NT2/D1 (cell line): ENCODE data around the gene ATP8B1.
A peak's percentile ranks its signal among the peaks of the same experiment; 100 is the strongest.

Experiments used
- DNase-seq: peaks from one replicate; pipeline ENCODE4 v3.0.0-alpha.2; 2011; ENCODE audit warnings: low read depth, low spot score
- H3K27me3 ChIP-seq: 2 replicates; pipeline ENCODE4 v1.6.0; 2011; ENCODE audit warnings: mild to moderate bottlenecking; ENCODE audit not compliant: insufficient read length, insufficient read depth
- H3K36me3 ChIP-seq: 2 replicates; pipeline ENCODE4 v1.6.1; 2011; ENCODE audit warnings: mild to moderate bottlenecking, low read length, mixed read lengths; ENCODE audit not compliant: insufficient read depth, insufficient read length
- H3K4me1 ChIP-seq: 2 replicates; pipeline ENCODE4 v1.5.1; 2011; ENCODE audit not compliant: insufficient read depth, insufficient read length
- H3K4me3 ChIP-seq: 2 replicates; pipeline ENCODE4 v1.5.1; 2011; ENCODE audit warnings: low read depth; ENCODE audit not compliant: insufficient read length
- H3K9ac ChIP-seq: 2 replicates; pipeline ENCODE4 v1.6.0; 2011; ENCODE audit warnings: low read depth; ENCODE audit not compliant: insufficient read length
- H3K9me3 ChIP-seq: 2 replicates; pipeline ENCODE4 v1.5.1; 2011; ENCODE audit warnings: mild to moderate bottlenecking, low read length; ENCODE audit not compliant: insufficient read depth
- SUZ12 ChIP-seq: IDR thresholded peaks from 2 replicates; pipeline ENCODE4 v1.6.1; 2011; ENCODE audit not compliant: insufficient read length, insufficient read depth; ENCODE audit errors: extremely low read depth
- YY1 ChIP-seq: IDR thresholded peaks from 2 replicates; pipeline ENCODE4 v1.6.1; 2011; ENCODE audit not compliant: insufficient read length, insufficient read depth
- ZNF274 ChIP-seq: IDR thresholded peaks from 2 replicates; pipeline ENCODE4 v1.6.1; 2011; ENCODE audit warnings: mild to moderate bottlenecking, low read depth, low read length

Gene ATP8B1

GRCh38 chr18:57621246-57621604, 181.9 kb downstream of the ATP8B1 start:
- peaks cover 29% of the 10 kb centered on the region for H3K36me3 ChIP-seq
- no peaks in the 10 kb centered on the region for H3K4me1 ChIP-seq
- DNase-seq, result no peak
- no peak for TF ChIP-seq ZNF274
- TF ChIP-seq YY1, result no peak
- no peak for TF ChIP-seq SUZ12
- no peaks in the 10 kb centered on the region for H3K9me3 ChIP-seq
- H3K4me3 ChIP-seq, result peak overlapping the region; percentile 70
- peak overlapping the region; percentile 83 for H3K9ac ChIP-seq
- H3K27me3 ChIP-seq, result no peaks in the 10 kb centered on the region

- H3K27me3 ChIP-seq, result no peaks in the 10 kb centered on the region
- H3K9me3 ChIP-seq, result no peaks in the 10 kb centered on the region
- no peak overlapping the region for H3K9ac ChIP-seq
- no peak for DNase-seq
- peaks cover 38% of the 10 kb centered on the region for H3K36me3 ChIP-seq
- TF ChIP-seq YY1 (no peak), ZNF274 (no peak), SUZ12 (no peak)
- H3K4me1 ChIP-seq, result no peaks in the 10 kb centered on the region
- no peak overlapping the region for H3K4me3 ChIP-seq
Measured at GRCh38 chr18:57619876-57620275, 183.2 kb downstream of the ATP8B1 start.

GRCh38 chr18:57618910-57619309, 184.2 kb downstream of the ATP8B1 start:
- Histone ChIP-seq H3K4me3 (no peak overlapping the region), H3K27me3 (no peaks in the 10 kb centered on the region), H3K9ac (no peak overlapping the region), H3K9me3 (no peaks in the 10 kb centered on the region), H3K36me3 (peaks cover 46% of the 10 kb centered on the region), H3K4me1 (no peaks in the 10 kb centered on the region)
- TF ChIP-seq YY1 (no peak), ZNF274 (no peak), SUZ12 (no peak)
- no peak for DNase-seq

GRCh38 chr18:57603871-57604270, 199.2 kb downstream of the ATP8B1 start:
- Histone ChIP-seq H3K4me1 (no peaks in the 10 kb centered on the region), H3K27me3 (no peaks in the 10 kb centered on the region), H3K9ac (no peak overlapping the region), H3K9me3 (no peaks in the 10 kb centered on the region), H3K36me3 (peaks cover 82% of the 10 kb centered on the region), H3K4me3 (no peak overlapping the region)
- DNase-seq, result no peak
- no peak for TF ChIP-seq SUZ12
